Endometrial microvascular endothelial cells (primary cell): Measurements from ENCODE around the gene SNTG2. TPM values are rescaled to one million over a fixed set of nuclear protein-coding genes. Genes with fewer than 3 reads are reported as not detected.
"Not testable (repeated sequence)": the region's sequence is repeated elsewhere in the genome, so short reads cannot be mapped to it uniquely, and the experiment has no call there.

ENCODE experiments used
- in situ Hi-C: cut with HindIII; loops from 2 replicates; pipeline ENCODE4 v1.10.0; 2017; ENCODE audit warnings: low sequenced_read_pairs, low pct_unique_long_range_greater_than_20kb; ENCODE audit errors: inconsistent ontology term
- total RNA-seq: library from RNA; depleted of rRNA; stranded (reverse); fragments of >200 nt; gene quantifications from one replicate; pipeline ENCODE4 v1.2.3, GENCODE V29; 2015; ENCODE audit errors: inconsistent ontology term

The SNTG2 gene
- total RNA-seq = not detected

GRCh38 chr2:950080-950966 lies at the start of gene SNTG2:
SNTG2 (plus strand) TSS chr2:950849; CDS start chr2:950997, 148 bp downstream.
- in situ Hi-C loops = no loop called here

GRCh38 chr2:902584-902983 lies 48.1 kb upstream of the SNTG2 start:
- in situ Hi-C loops = no loop called here

- in situ Hi-C loops = no loop called here
These were observed 47.3 kb upstream of the SNTG2 start for GRCh38 chr2:903223-903900.

DNA sequence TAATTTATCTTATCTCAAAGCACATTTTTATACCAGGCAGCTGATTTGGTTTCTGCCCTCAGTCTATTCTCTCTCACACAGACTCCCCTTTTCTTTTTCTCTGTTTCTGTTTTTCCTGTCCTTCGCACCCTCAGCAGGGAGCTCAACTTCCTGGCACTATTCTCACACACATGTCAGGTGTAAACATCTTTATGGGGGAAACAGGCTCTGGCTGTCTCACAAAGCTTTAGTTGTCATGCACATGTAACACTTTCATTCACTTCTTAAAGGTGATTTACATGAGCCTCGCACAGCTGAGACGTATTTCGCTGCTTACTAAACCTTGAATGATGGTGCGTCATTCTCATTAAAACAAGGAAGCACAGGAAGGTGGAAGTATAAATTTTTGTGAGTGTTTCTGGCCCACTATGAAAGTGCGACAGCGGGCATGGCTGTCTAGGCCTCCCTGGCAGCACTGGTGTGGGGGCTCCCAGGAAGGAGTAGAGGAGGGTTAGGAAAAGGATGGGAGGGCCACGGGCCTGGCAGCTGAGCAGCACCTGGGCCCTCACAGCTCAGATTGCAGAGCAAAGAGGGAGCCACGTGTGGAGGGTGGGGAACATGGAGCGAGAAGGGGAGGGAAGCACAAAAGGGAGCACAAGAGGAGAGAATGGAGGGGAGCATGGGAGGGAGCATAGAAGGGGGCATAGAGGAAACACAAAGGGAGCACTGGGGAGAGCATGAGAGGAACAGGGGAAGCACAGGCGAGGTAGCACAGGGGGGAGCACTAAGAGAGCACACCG lies 46.2 kb upstream of the SNTG2 start:
- in situ Hi-C loops = no loop called here

DNA sequence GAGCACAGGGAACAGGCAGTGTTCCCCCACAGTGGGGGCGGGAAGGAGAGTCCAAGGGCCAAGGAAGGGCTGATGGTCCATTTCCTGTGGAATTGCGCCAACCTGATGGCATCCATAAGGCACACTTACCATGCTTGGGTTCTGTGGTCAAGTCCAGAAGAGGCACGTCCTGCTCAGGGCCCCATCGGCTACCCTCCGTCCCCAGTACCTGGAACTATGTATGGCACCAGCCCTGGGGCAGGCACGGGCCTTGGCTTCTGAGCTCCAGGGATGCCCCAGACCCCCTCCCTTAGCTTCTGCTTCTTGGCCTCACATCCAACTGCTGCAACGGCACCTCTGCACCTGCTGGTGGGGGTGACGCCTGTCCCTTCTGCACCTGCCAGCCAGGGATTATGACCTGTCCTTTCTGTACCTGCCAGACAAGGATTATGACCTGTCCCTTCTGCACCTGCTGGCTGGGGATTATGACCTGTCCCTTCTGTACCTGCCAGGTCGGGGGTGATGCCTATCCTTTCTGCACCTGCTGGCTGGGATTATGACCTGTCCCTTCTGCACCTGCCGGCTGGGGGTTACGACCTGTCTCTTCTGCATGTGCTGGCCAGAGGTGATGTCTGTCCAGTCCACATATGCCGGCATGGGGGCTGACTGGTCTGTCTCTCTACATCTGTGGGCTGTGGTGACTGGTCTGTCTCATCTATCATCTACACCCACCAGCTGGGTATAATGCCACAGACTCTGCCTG lies 45.4 kb upstream of the SNTG2 start:
- in situ Hi-C loops = no loop called here

DNA sequence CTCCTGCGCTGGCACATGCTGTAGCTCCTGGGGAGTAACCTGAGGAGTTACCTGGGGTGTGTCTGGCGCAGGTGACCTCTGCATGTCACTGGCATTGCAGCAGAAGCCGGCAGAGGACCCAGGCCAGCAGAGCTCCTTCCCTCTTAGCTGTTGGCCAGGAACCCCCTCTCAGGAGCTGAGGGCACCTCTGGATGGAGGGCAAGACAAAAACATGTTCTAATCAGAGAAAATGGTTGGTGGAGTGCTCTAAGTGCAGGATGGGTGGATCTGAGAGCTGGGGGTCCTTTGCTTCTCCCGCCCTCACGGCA lies 44.9 kb upstream of the SNTG2 start:
- in situ Hi-C loops = no loop called here

- in situ Hi-C loops = no loop called here
These were observed 42.9 kb upstream of the SNTG2 start for GRCh38 chr2:907706-908105.

GRCh38 chr2:908568-908967 lies 42.1 kb upstream of the SNTG2 start:
- in situ Hi-C loops = no loop called here

- in situ Hi-C loops = not testable (repeated sequence)
These were observed 40.8 kb upstream of the SNTG2 start for GRCh38 chr2:909764-910379.

GRCh38 chr2:910698-911097 lies 40.0 kb upstream of the SNTG2 start:
- in situ Hi-C loops = no loop called here

- in situ Hi-C loops = no loop called here
These were observed 34.7 kb upstream of the SNTG2 start for GRCh38 chr2:915979-916378.

DNA sequence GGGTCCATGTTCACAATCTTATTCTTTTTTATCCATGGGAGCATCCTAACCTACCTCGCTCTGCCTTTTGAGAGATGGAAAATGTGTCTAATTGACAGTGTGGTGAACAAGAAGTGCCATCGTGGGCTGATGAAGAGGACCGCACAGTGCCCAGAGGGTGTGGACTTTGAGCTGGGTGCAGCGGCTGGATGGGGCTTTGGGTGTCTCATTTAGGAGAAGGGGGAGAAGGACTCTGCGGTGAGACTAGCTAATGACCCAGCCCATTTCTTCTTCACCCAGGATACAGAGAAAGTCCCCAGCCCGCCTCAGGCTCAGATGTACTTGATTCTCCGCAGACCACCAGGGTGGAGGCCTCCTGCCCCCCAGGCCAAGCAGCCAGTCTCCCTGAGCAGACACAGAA lies 33.7 kb upstream of the SNTG2 start:
- in situ Hi-C loops = no loop called here

DNA sequence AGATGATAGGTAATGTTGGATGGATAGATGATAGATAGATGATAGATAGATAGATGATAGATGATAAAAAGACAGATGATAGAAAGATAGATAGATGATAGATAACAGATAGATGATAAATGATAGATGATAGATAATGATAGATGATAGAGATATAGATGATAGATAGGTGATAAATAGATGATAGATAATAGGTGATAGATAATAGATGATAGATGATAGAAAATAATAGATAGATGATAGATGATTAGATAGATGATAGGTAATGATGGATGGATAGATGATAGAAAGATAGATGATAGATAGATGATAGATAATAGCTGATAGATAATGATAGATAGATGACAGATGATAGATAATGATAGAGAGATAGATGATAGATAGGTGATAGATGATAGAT lies 31.0 kb upstream of the SNTG2 start:
- in situ Hi-C loops = no loop called here

DNA sequence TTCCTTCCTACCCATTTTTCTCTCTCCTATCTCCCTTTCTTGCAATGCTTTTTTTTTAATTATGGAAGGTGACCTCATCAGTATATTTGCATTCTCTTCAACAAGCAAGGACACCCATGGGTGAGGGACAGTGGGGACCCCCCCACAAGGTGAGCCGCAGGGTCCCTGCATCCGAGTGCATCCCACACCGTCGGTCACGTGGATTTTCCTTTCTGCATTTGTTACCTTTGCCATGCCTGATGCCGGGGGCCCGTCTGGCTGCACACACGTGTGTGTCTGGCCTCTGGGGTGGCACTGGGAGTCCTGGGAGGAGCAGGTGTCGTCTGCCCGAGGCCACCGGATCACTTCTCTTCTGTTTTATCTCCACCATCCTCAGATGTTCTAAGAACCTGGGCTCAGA lies 30.1 kb upstream of the SNTG2 start:
- in situ Hi-C loops = no loop called here

DNA sequence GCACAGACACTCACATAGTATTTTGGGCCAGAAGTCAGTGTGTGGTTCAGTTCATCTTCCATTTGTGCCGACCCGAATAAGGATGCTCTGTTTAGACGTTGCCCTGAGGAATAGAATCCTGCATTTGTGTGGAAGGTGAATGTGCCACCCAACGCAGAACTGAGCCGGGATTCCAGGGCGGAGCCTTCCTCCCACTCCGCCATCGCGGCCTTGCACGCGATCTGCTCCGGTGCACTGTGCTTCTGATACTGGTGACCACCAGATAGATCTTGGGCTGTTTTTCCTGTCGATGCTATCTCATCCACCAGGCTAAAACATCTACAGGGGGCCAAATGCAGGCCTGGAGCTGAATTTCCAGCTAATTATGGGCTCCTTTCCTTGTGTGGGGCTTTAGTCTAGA lies 29.6 kb upstream of the SNTG2 start:
- in situ Hi-C loops = no loop called here

- in situ Hi-C loops = no loop called here
These were observed 28.5 kb upstream of the SNTG2 start for GRCh38 chr2:922185-922584.

DNA sequence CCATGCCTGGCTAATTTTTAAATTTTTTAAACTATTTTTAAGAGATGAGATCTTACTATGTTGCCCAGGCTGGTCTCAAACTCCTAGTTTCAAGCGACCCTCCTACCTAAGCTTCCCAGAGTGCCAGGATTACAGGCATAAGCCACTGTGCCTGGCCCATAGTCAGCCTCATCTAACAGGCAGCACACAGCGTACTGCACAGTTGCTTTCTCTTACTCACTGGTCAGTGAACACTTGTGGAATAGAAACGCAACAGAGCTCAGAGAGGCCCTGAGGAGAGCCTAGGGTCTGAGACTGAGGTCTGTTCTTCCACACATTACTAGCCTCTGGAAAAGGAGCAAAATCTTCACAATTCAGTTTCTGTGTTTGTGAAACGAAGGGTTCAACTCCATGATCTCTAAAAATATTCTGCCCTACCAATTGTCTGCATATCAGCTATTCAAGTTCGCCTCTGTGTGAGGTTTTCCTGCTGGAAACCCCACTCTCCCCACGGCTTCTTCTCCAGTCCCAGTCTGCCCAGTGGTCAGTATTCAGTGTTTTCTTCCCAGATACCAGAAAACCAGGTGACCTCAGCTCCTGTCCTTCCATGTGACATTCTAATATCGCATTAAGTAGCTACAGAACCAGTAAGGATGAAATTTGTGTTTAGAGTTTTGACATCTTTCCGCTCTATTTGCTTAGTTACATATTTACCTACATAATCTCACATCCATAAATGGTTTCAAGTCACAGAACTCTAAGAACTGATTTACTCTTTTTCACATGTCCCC lies 26.6 kb upstream of the SNTG2 start:
- in situ Hi-C loops = no loop called here

DNA sequence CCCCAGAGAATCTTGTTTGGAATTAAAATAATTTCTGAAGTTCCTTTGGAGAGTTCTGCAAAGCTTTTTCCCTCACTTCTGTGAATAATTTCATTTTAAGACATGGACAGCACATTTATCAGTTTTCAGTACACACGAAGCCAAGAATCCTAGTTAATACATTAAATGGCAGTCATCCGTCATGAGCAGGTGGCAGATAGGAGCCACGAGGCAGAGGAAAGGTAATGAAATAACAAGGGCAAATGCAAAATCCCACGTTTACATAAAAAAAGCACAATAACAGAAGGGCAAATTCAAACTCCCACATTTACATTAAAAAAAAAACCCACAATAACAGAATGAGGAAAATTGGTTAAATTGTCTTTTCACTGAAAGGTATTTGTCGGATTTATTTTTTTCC lies 25.9 kb upstream of the SNTG2 start:
- in situ Hi-C loops = no loop called here
